ENCODE measurements around the gene ACOXL.

ACOXL gene

DNA sequence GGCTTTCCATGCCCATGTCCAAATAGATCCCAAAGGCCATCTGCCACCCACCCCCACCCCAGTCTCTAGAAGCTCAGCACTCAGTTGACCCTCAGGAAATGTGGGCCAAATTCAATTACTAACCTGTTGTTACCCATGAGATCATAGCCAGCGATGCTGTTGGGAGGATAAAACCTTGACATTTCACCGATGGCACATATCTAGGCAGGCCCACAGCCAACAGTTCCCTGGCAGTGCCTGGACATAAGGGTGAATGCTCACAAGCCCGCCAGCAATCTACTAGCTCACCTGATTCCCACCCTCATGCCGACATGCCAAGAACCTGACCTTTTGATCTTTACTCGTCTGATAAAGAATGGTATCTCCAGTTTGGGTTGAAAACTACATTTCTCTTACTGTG lies 11.8 kb upstream of the ACOXL start:
- DNase-seq, result no peak

DNA sequence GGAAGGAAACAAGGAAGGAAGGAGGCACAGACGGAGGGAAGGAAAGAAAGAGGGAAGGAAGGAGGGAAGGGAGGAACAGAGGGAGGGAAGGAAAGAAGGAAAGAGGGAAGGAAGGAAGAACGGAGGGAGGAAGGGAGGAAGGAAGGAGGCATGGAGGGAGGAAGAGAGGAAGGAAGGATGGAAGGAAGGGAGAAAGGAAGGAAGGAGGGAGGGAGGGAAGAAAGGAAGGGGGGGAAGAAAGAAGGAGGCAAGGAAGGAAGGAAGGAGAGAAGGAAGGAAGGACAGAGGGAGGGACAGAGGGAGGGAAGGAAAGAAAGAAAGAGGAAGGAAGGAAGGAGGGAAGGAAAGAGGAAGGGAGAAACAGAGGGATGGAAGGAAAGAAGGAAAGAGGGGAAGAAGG lies 7.6 kb upstream of the ACOXL start:
- no peak for DNase-seq

DNA sequence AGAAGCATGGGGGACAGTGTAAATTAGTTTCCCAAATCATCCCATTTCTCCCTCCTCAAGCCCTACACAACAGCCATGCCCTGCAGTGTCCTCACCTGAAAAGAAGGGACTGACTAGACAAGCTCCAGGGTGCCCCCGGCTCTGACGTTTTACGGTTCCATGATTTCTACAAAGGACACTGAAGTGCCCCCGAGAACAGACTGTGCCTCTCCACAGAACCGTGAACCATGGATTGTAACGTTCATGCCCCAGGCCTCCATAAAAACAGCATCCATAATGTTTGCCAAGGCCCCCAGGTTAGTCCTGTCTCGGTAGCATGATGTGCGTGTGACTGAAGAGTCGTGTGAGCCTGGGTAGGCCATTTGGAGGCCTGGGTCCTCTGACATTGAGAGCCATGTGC lies 7.0 kb upstream of the ACOXL start:
- no peak for DNase-seq

DNA sequence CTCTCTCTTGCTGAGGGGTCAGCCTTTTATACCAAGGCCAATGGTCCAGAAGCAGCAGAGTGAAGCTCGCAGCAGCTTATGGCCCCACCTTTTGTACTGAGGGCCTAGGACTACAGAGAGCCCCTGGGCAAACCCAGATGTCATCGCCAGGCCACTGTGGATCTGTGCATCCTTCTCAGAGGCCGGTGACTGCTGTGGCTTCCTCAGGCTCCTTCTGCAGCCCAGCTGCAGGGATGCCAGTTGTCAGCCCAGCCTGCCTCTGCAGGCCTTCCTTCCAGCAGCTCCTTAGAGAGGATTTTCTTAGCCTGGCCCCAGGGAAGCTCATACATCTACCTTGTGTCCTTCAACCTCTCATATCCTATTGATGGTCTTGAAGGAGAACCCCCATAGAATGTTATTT lies 6.5 kb upstream of the ACOXL start:
- no peak for DNase-seq

- DNase-seq, result no peak
Measured at GRCh38 chr2:110726285-110726684, 6.1 kb upstream of the ACOXL start.

- no peak for DNase-seq
Measured at GRCh38 chr2:110727923-110728322, 4.5 kb upstream of the ACOXL start.

DNA sequence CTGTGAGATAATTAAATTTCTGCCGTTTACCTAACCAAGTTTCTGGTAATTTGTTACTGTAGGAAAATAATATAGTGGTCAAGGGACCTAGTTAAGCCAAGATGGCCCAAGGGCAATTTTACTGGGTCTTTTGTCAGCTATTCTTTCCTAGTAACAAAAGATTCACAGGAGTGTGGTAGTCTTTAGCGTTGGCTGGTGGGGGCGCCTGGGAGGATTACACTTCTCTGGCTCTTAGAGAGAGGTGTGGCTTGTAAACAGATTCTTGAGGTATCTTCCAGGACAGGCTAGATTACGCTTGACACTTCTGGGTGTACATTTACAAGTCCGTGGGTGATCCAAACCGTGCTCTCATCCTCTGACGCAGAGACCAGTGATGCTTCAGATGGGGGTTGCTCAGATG lies 3.3 kb upstream of the ACOXL start:
- no peak for DNase-seq

DNA sequence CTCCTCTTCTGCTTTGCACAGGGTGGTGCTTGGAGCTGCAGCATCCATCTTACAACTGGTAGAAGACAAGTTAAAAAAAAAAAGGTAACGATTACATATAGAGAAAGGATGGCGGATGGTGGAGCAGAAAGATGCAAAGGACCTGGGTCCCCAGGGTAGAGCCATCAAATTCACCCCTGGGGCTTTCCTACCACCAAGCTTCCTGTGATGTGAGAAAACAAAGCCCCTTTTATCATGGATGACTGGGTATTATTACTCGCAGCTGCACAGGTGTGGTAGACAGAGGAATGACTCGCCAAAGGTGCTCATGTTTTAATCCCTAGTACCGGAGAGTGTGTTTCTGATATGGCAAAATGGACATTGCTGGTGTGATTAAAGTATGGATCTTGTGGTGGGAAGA lies 1.3 kb upstream of the ACOXL start:
- no peak for DNase-seq

- DNase-seq, result no peak
Measured at GRCh38 chr2:110735366-110735765, 3.0 kb downstream of the ACOXL start.

GRCh38 chr2:110737783-110738182 lies 5.4 kb downstream of the ACOXL start:
- DNase-seq, result no peak

DNA sequence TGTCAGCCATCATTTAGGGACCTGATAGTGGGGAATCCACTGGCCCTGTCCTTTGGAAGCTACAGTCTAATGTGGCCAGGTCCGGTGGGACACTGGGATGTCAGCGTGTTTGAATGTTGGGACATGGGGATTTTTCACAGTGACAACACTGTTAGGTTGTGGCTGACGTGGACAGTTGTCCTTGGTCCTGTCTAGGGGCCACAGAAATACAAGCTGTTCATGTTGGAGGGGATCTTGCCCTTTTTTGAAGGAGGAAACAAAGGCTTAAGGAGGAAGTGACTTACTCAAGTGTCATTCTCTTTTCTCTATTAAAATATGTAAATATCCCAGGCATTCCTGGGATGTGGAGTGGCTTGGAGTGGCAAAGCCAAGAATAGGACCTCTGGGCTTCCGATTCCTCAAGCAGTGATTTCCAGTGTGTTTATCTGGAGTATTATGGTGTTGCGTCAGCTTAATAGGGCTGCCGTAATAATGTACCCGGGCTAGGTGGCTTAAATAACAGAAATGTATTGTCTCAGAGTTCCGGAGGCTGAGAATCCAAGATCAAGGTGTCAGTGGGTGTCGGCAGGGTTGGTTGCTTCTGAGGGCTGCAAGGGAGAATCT lies 8.5 kb downstream of the ACOXL start:
- no peak for DNase-seq

DNA sequence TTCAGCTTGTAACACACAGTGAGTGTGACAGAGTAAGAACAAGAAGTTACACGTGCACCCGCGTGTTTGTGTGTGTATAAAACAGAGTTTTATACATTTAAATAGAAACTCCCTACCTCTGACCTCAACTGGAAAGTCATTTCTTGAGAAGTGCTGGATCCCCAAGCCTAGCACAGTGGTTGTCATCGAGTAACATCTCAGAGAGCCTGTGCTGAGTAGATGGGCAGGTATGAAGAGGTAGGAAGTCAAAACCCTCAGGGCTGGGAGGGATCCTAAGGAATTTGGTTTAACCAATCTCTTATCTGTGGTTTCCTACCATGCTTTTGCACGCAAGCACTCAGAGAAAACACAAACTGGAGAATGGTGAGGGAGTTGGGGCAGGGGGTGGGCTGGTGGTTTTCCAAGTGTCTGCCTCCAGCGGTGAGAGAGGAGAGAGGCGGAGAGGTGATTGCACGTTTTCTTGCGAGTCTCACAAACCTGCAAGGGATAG lies 9.2 kb downstream of the ACOXL start:
- no peak for DNase-seq

GRCh38 chr2:110742412-110742811 lies 10.0 kb downstream of the ACOXL start:
- no peak for DNase-seq

GRCh38 chr2:110743600-110743999 lies 11.2 kb downstream of the ACOXL start:
- DNase-seq, result no peak

DNA sequence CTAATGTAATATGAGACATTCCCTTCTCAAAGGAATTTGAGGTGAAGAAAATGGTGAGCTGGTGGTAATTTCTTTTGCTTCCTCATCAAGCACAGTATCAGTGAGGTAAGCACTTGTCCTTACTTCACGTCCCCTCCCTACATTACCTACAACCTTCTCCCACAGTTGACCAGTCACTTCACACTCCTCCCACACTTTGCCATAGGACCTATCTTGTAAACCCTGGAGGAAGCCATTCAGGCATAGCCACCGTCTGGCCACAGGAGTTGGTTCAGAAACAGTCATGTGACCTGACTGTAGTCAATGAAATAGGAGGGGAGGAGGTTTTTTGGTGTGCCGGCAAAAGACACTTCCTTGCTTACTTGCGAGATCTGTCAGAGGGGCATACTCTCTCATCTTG lies 12.1 kb downstream of the ACOXL start:
- no peak for DNase-seq

- DNase-seq, result no peak
Measured at GRCh38 chr2:110745048-110745447, 12.7 kb downstream of the ACOXL start.

GRCh38 chr2:110746586-110747521 lies 14.5 kb downstream of the ACOXL start:
- DNase-seq, result no peak

GRCh38 chr2:110747522-110748488 lies 15.4 kb downstream of the ACOXL start:
- no peak for DNase-seq

GRCh38 chr2:110748489-110748867 lies 16.1 kb downstream of the ACOXL start:
- DNase-seq, result peak; percentile 75 to 82

DNA sequence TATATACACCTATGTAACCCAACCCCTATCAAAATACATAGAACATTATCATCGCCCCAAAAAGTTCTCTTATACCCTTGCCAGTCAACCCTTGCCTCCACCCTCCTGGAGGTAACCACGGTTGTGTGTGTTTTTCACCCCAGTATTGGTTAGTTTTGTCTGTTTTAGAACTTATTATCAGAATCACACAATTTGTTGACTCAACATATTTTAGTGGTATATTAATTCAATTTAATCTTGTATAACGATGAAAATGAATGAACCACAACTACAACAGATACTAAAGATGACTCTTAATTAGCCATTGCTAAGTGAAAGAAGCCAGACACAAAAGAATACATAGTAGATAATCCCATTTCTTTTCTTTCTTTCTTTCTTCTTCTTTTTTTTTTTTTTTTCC lies 19.3 kb downstream of the ACOXL start:
- no peak for DNase-seq

- no peak for DNase-seq
Measured at GRCh38 chr2:110752871-110753270, 20.5 kb downstream of the ACOXL start.

DNA sequence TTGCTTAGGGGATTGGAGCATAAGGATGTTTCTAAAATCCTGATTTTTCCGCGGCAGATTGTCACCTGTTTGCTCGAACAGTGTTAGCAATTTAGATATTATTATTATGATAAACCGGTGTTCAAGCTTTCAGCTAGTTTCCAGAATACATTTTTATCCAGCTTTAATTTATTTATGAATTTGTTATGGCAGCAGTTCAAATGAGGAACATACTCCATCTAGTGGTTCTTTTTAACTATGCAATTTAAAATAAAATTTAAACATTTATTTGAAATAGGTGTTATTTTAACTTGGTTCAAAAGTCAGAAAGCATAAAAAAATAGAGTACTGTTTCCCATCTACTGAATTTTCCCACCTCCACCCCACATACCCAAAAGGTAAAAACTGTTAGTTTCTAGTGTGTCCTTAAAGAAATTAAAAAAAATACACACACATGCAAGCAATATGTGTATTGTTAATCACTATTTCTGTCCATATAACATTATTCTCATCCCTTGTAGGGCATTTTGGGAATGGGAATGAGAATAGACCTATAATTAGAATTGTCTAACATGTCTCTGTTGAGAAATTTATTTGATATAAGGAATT lies 23.2 kb downstream of the ACOXL start:
- no peak for DNase-seq

- no peak for DNase-seq
Measured at GRCh38 chr2:110759411-110759810, 27.0 kb downstream of the ACOXL start.
